ENCODE data around the gene HPRT1.
A peak's percentile ranks its signal among the peaks of the same experiment; 100 is the strongest.

The HPRT1 gene

GRCh38 chrX:134460005-134460861, at the start of gene HPRT1:
Gene HPRT1, plus strand, starts transcription at chrX:134460165. Its CDS starts 147 bp downstream, at chrX:134460312.
- H3K4me3 ChIP-seq (ENCODE audit: low read depth, low read length): peak within 1 kb of the TSS; percentile 71
- TF ChIP-seq CTCF (IDR thresholded peaks at IDR 0.05; ENCODE audit: borderline replicate concordance, insufficient read depth, low read depth, low read length): no peak

GRCh38 chrX:134416087-134416486, 43.9 kb upstream of the HPRT1 start:
- H3K4me3 ChIP-seq (ENCODE audit: low read depth, low read length): no peak overlapping the region
- TF ChIP-seq CTCF (IDR thresholded peaks at IDR 0.05; ENCODE audit: borderline replicate concordance, insufficient read depth, low read depth, low read length): no peak

- TF ChIP-seq CTCF (IDR thresholded peaks at IDR 0.05; ENCODE audit: borderline replicate concordance, insufficient read depth, low read depth, low read length): no peak
- no peak overlapping the region for H3K4me3 ChIP-seq (ENCODE audit: low read depth, low read length)
These were observed 41.5 kb upstream of the HPRT1 start for GRCh38 chrX:134418317-134419113.

GRCh38 chrX:134419784-134420183, 40.2 kb upstream of the HPRT1 start:
- H3K4me3 ChIP-seq (ENCODE audit: low read depth, low read length): no peak overlapping the region
- TF ChIP-seq CTCF (IDR thresholded peaks at IDR 0.05; ENCODE audit: borderline replicate concordance, insufficient read depth, low read depth, low read length): no peak

GRCh38 chrX:134423606-134424005, 36.4 kb upstream of the HPRT1 start:
- no peak overlapping the region for H3K4me3 ChIP-seq (ENCODE audit: low read depth, low read length)
- no peak for TF ChIP-seq CTCF (IDR thresholded peaks at IDR 0.05; ENCODE audit: borderline replicate concordance, insufficient read depth, low read depth, low read length)

GRCh38 chrX:134426281-134426680, 33.7 kb upstream of the HPRT1 start:
- H3K4me3 ChIP-seq (ENCODE audit: low read depth, low read length): no peak overlapping the region
- TF ChIP-seq CTCF (IDR thresholded peaks at IDR 0.05; ENCODE audit: borderline replicate concordance, insufficient read depth, low read depth, low read length): no peak

Data from GM12875 (cell line).